Erythroblast (primary cell): ENCODE measurements around the gene ACTL6B.

Experiments used
- GATA1 ChIP-seq: IDR thresholded peaks from 2 replicates; pipeline ENCODE4 v1.6.1; 2011; ENCODE audit warnings: low read depth, mild to moderate bottlenecking, control low read depth, low read length, moderate library complexity
- POLR2A ChIP-seq: IDR thresholded peaks from 2 replicates; pipeline ENCODE4 v1.6.1; 2011; ENCODE audit warnings: mild to moderate bottlenecking, low read length

GRCh38 chr7:100685049-100685605, 28.9 kb upstream of the ACTL6B start:
- TF ChIP-seq POLR2A (no peak), GATA1 (no peak)
